CD14-positive monocyte (primary cell): ENCODE measurements around the gene NAB1. TPM values are rescaled to one million over a fixed set of nuclear protein-coding genes. Genes with fewer than 3 reads are reported as not detected.

Source experiments
- DNase-seq, 3 donors: peaks; one replicate each; pipeline ENCODE4 v3.0.0-alpha.2; 2011 to 2022
- H2AFZ ChIP-seq: 2 replicates; pipeline ENCODE4 v1.6.0; 2012; ENCODE audit warnings: mild to moderate bottlenecking, low read depth, low read length, inconsistent platforms; ENCODE audit not compliant: insufficient read depth, poor library complexity, severe bottlenecking
- H3K27ac ChIP-seq, 2 donors: 1 replicate in 1 of 2; 2 replicates in 1 of 2; pipeline ENCODE4 v1.5.1; 2012 to 2013; ENCODE audit warnings: low read length in 2 of 2, control low read depth in 1 of 2, inconsistent platforms in 1 of 2, low read depth in 1 of 2, mild to moderate bottlenecking in 1 of 2
- H3K27me3 ChIP-seq, 2 donors: one replicate each; pipeline versions ENCODE4 v1.6.0 to v1.6.1; 2011 to 2013; ENCODE audit warnings: low read length in 2 of 2; ENCODE audit not compliant: control insufficient read depth in 2 of 2, insufficient read depth in 2 of 2
- H3K36me3 ChIP-seq, 2 donors: replicated peaks in 1 of 2; 1 replicate in 1 of 2; 2 replicates in 1 of 2; pipeline versions ENCODE4 v1.5.1 to v1.6.1; 2012 to 2013; ENCODE audit warnings: low read length in 2 of 2, control low read depth in 1 of 2, inconsistent platforms in 1 of 2, mild to moderate bottlenecking in 1 of 2; ENCODE audit not compliant: insufficient read depth in 2 of 2, control insufficient read depth in 1 of 2
- H3K4me1 ChIP-seq, 2 donors: 1 replicate in 1 of 2; 2 replicates in 1 of 2; pipeline versions ENCODE4 v1.5.1 to v1.6.1; 2012 to 2013; ENCODE audit warnings: low read length in 2 of 2, control low read depth in 1 of 2, inconsistent platforms in 1 of 2, mild to moderate bottlenecking in 1 of 2, moderate library complexity in 1 of 2; ENCODE audit not compliant: insufficient read depth in 2 of 2, control insufficient read depth in 1 of 2
- H3K4me2 ChIP-seq: replicated peaks from 2 replicates; pipeline ENCODE3; 2012; ENCODE audit warnings: low read length, moderate library complexity, mild to moderate bottlenecking; ENCODE audit not compliant: poor library complexity, severe bottlenecking; ENCODE audit errors: extremely low read depth
- H3K4me3 ChIP-seq, 3 experiments: fragments of 200-600 bp in 1 of 3; sonication (generic) in 1 of 3; replicated peaks in 1 of 3; 1 replicate in 2 of 3; 2 replicates in 1 of 3; pipeline ENCODE4 v1.5.1; 2011 to 2013; ENCODE audit warnings: low read length in 3 of 3, mild to moderate bottlenecking in 3 of 3, control low read depth in 2 of 3, low read depth in 2 of 3, inconsistent platforms in 1 of 3, moderate library complexity in 1 of 3
- H3K79me2 ChIP-seq: 2 replicates; pipeline ENCODE4 v1.6.0; 2012; ENCODE audit warnings: mild to moderate bottlenecking, control low read depth, inconsistent platforms, low read length, moderate library complexity; ENCODE audit not compliant: insufficient read depth
- H3K9ac ChIP-seq: 2 replicates; pipeline ENCODE4 v1.6.0; 2017; ENCODE audit warnings: low read length, mild to moderate bottlenecking; ENCODE audit not compliant: insufficient read depth, poor library complexity, severe bottlenecking
- H3K9me3 ChIP-seq, 2 donors: replicated peaks in 1 of 2; 1 replicate in 1 of 2; 2 replicates in 1 of 2; pipeline versions ENCODE4 v1.5.1 to v1.6.1; 2012 to 2013; ENCODE audit warnings: low read length in 2 of 2, control low read depth in 1 of 2; ENCODE audit not compliant: control insufficient read depth in 1 of 2, insufficient read depth in 1 of 2
- H4K20me1 ChIP-seq: 2 replicates; pipeline ENCODE4 v1.6.0; 2012; ENCODE audit warnings: mild to moderate bottlenecking, low read length, control low read depth, moderate library complexity; ENCODE audit not compliant: insufficient read depth
- H3K27ac Mint-ChIP-seq, 7 donors: one replicate each; pipeline ENCODE4 v1.8.0; 2020; ENCODE audit warnings: mild to moderate bottlenecking in 7 of 7, mixed read lengths in 7 of 7, moderate library complexity in 6 of 7, inconsistent platforms in 2 of 7
- H3K27me3 Mint-ChIP-seq, 3 donors: one replicate each; pipeline ENCODE4 v1.8.0; 2021 to 2022; ENCODE audit warnings: low read depth in 3 of 3, mild to moderate bottlenecking in 3 of 3, mixed read lengths in 3 of 3, moderate library complexity in 3 of 3, inconsistent platforms in 1 of 3
- H3K36me3 Mint-ChIP-seq, 2 donors: one replicate each; pipeline ENCODE4 v1.8.0; 2020; ENCODE audit warnings: mixed read lengths in 2 of 2, inconsistent platforms in 1 of 2, mild to moderate bottlenecking in 1 of 2
- H3K4me1 Mint-ChIP-seq: one replicate; pipeline ENCODE4 v1.8.0; 2020; ENCODE audit warnings: mild to moderate bottlenecking, mixed read lengths
- H3K4me3 Mint-ChIP-seq, 2 donors: one replicate each; pipeline ENCODE4 v1.8.0; 2020; ENCODE audit warnings: mild to moderate bottlenecking in 2 of 2, mixed read lengths in 2 of 2, moderate library complexity in 1 of 2
- H3K9me3 Mint-ChIP-seq, 7 donors: one replicate each; pipeline ENCODE4 v1.8.0; 2020 to 2022; ENCODE audit warnings: mixed read lengths in 7 of 7, mild to moderate bottlenecking in 6 of 7, moderate library complexity in 6 of 7, inconsistent platforms in 2 of 7
- CTCF ChIP-seq: fragments of 200-600 bp; IDR thresholded peaks from one replicate; pipeline ENCODE4 v1.8.0; 2022; ENCODE audit warnings: antibody characterized with exemption, mild to moderate bottlenecking
- whole genome bisulfite sequencing: methylation state at CpG from one replicate; pipeline ENCODE4 v1.1.5; 2013; ENCODE audit warnings: missing lambda C conversion rate; ENCODE audit not compliant: insufficient coverage; 5-methylcytosine and 5-hydroxymethylcytosine counted together
- intact Hi-C, 2 donors: fragments of 100-400 bp; cut with micrococcal nuclease; formaldehyde crosslinking; loops; one replicate each; pipeline versions ENCODE4 v1.15.0 to v1.15.1; 2023
- polyA plus RNA-seq, 3 donors: library from polyadenylated mRNA; depleted of rRNA in 1 of 3; unstranded in 2 of 3; stranded (reverse) in 1 of 3; fragments of 300-500 nt in 2 of 3; fragments of >200 nt in 1 of 3; fragmentation: Illumina TruSeq in 2 of 3; gene quantifications; 1 replicate in 2 of 3; 2 replicates in 1 of 3; pipeline ENCODE4 v1.2.3, GENCODE V29; 2012 to 2021

The NAB1 gene
- polyA plus RNA-seq, 3 donors: 2.9 to 15.5 (median 3.1) TPM

- TF ChIP-seq CTCF: no peak
- 83% methylated on average over 3 of the region's 4 CpGs for WGBS
- H3K4me3 ChIP-seq: no peak overlapping the region
- Mint-ChIP-seq H3K4me1 (no peaks in the 10 kb centered on the region), H3K9me3 (peaks cover 0 to 8% (median 2%) of the 10 kb centered on the region in 7 donors), H3K4me3 (no peak overlapping the region), H3K27me3 (peaks cover 0 to 2% (median 2%) of the 10 kb centered on the region in 3 donors), H3K36me3 (no peaks in the 10 kb centered on the region), H3K27ac (peak overlapping the region in 1 of 7 donors; percentile 50)
- DNase-seq: no peak
- intact Hi-C loops: no loop called here
- H3K27ac ChIP-seq: no peak overlapping the region
- no peak overlapping the region for H3K9ac ChIP-seq
- H3K36me3 ChIP-seq: no peaks in the 10 kb centered on the region
- no peak overlapping the region for H2AFZ ChIP-seq
- H3K9me3 ChIP-seq: peaks cover 0 to 3% of the 10 kb centered on the region in 2 donors
- H3K4me1 ChIP-seq: no peaks in the 10 kb centered on the region
- H4K20me1 ChIP-seq: no peaks in the 10 kb centered on the region
- H3K79me2 ChIP-seq: no peaks in the 10 kb centered on the region
- no peaks in the 10 kb centered on the region for H3K27me3 ChIP-seq
- no peak overlapping the region for H3K4me2 ChIP-seq
These were observed 62.2 kb downstream of the NAB1 start for GRCh38 chr2:190711069-190711468.

DNA sequence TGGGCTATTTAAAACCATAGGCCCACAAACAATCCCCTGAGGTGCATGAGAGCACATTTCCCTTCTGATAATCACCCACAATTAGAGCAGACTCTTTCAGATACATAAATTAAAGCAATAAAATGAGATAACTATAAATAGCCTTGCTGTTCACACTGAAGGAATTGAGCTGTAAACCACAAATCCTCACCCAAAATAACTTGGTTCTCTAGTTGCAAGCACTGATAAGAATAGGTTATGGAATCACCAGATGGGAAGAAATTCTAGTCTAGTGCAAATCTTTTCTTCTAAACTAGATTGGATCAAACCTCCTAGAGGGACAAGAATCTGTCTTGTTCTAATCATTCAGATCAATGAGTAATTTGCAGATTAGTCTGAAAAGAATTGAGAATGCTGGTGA, 64.6 kb downstream of the NAB1 start:
- Histone ChIP-seq H2AFZ (no peak overlapping the region), H3K4me3 (no peak overlapping the region), H3K4me1 (no peaks in the 10 kb centered on the region), H3K79me2 (no peaks in the 10 kb centered on the region), H4K20me1 (no peaks in the 10 kb centered on the region), H3K9ac (no peak overlapping the region), H3K9me3 (no peaks in the 10 kb centered on the region), H3K4me2 (no peak overlapping the region), H3K27me3 (no peaks in the 10 kb centered on the region), H3K27ac (no peak overlapping the region), H3K36me3 (no peaks in the 10 kb centered on the region)
- Mint-ChIP-seq H3K4me1 (no peaks in the 10 kb centered on the region), H3K9me3 (peaks cover 0 to 4% (median 3%) of the 10 kb centered on the region in 7 donors), H3K27ac (no peak overlapping the region), H3K4me3 (no peak overlapping the region), H3K27me3 (peaks cover 0 to 2% (median 0%) of the 10 kb centered on the region in 3 donors), H3K36me3 (no peaks in the 10 kb centered on the region)
- no peak for TF ChIP-seq CTCF
- intact Hi-C loops: no loop called here
- DNase-seq: no peak
